Daoy (cell line): ENCODE data around the gene SMIM45. TPM values are rescaled to one million over a fixed set of nuclear protein-coding genes. Genes with fewer than 3 reads are reported as not detected.

ENCODE experiments used
- DNase-seq: peaks from one replicate; pipeline ENCODE4 v3.0.0-alpha.2; 2015; ENCODE audit warnings: low read depth
- total RNA-seq: library from RNA; depleted of rRNA; stranded (reverse); fragments of >200 nt; shearing (Covaris generic); gene quantifications from 2 replicates; pipeline ENCODE4 v1.2.3, GENCODE V29; 2014; rRNA removed

SMIM45 gene

GRCh38 chr22:42001121-42001520, 49.2 kb downstream of the SMIM45 start:
- DNase-seq = peak; percentile 11

GRCh38 chr22:42001706-42002105, 49.8 kb downstream of the SMIM45 start:
- no peak for DNase-seq

- no peak for DNase-seq
Observed at GRCh38 chr22:42007922-42008321, 56.0 kb downstream of the SMIM45 start.

Other genes starting within 250 kb of the SMIM45 start
- 10.6 and 12.9 TPM in 2 replicates for gene CCDC134, start 151.5 kb upstream of the SMIM45 start, total RNA-seq
- gene SREBF2, start 119.0 kb upstream of the SMIM45 start, total RNA-seq = 16.1 and 20.5 TPM in 2 replicates
- not detected in 2 replicates for gene SHISA8, start 37.1 kb upstream of the SMIM45 start, total RNA-seq
- gene TNFRSF13C, start 25.3 kb upstream of the SMIM45 start, total RNA-seq = 0.17 and 0.27 TPM in 2 replicates
- 44.2 and 57.3 TPM in 2 replicates for gene CENPM, start 5.0 kb upstream of the SMIM45 start, total RNA-seq
- 0.74 and 0.77 TPM in 2 replicates for gene SEPTIN3, start 17.3 kb downstream of the SMIM45 start, total RNA-seq
- gene WBP2NL, start 46.6 kb downstream of the SMIM45 start, total RNA-seq = not detected in 2 replicates
- 13.7 and 18.2 TPM in 2 replicates for gene NAGA, start 118.7 kb downstream of the SMIM45 start, total RNA-seq
- 8.7 and 14.5 TPM in 2 replicates for gene PHETA2, start 122.1 kb downstream of the SMIM45 start, total RNA-seq
- gene SMDT1, start 127.5 kb downstream of the SMIM45 start, total RNA-seq = 6.5 and 17.8 TPM in 2 replicates
- 110 and 161 TPM in 2 replicates for gene NDUFA6, start 138.6 kb downstream of the SMIM45 start, total RNA-seq
- gene CYP2D6, start 178.7 kb downstream of the SMIM45 start, total RNA-seq = 0.03 and 0.40 TPM in 2 replicates